GM18858 (cell line): Measurements from ENCODE around the gene DPYD.

Experiments used
- ATAC-seq: cut with Tn5 transposase; IDR thresholded peaks from one replicate; pipeline ENCODE4 v1.9.1; 2021; ENCODE audit not compliant: unreplicated experiment

DPYD gene

GRCh38 chr1:97163591-97164275, 757.1 kb downstream of the DPYD start:
- ATAC-seq: peak; percentile 52

- no peak for ATAC-seq
Observed at GRCh38 chr1:97160818-97161217, 760.0 kb downstream of the DPYD start.

- ATAC-seq: peak; percentile 68
Observed at GRCh38 chr1:97159342-97159741, 761.5 kb downstream of the DPYD start.

- no peak for ATAC-seq
Observed at GRCh38 chr1:97158691-97159096, 762.1 kb downstream of the DPYD start.

- ATAC-seq: no peak
Observed at GRCh38 chr1:97157991-97158390, 762.8 kb downstream of the DPYD start.

- ATAC-seq: no peak
Observed at GRCh38 chr1:97151651-97152050, 769.2 kb downstream of the DPYD start.

GRCh38 chr1:97145321-97145956, 775.4 kb downstream of the DPYD start:
- no peak for ATAC-seq

GRCh38 chr1:97144527-97144926, 776.3 kb downstream of the DPYD start:
- ATAC-seq: no peak

GRCh38 chr1:97143236-97143882, 777.5 kb downstream of the DPYD start:
- no peak for ATAC-seq

GRCh38 chr1:97140611-97141010, 780.2 kb downstream of the DPYD start:
- ATAC-seq: no peak

GRCh38 chr1:97139512-97139911, 781.3 kb downstream of the DPYD start:
- ATAC-seq: no peak

GRCh38 chr1:97138515-97139032, 782.3 kb downstream of the DPYD start:
- peak; percentile 35 for ATAC-seq

- ATAC-seq: peak; percentile 99
Observed at GRCh38 chr1:97137862-97138514, 782.8 kb downstream of the DPYD start.

- no peak for ATAC-seq
Observed at GRCh38 chr1:97136996-97137395, 783.8 kb downstream of the DPYD start.

GRCh38 chr1:97135972-97136371, 784.9 kb downstream of the DPYD start:
- no peak for ATAC-seq

- no peak for ATAC-seq
Observed at GRCh38 chr1:97128426-97128825, 792.4 kb downstream of the DPYD start.

GRCh38 chr1:97123717-97124431, 797.0 kb downstream of the DPYD start:
- ATAC-seq: no peak

- no peak for ATAC-seq
Observed at GRCh38 chr1:97120806-97121205, 800.0 kb downstream of the DPYD start.

- no peak for ATAC-seq
Observed at GRCh38 chr1:97119260-97120158, 801.3 kb downstream of the DPYD start.

- ATAC-seq: no peak
Observed at GRCh38 chr1:97114842-97115241, 806.0 kb downstream of the DPYD start.
